ENCODE results near the gene KCNQ1. TPM values are rescaled to one million over a fixed set of nuclear protein-coding genes. Genes with fewer than 3 reads are reported as not detected.
A peak's percentile ranks its signal among the peaks of the same experiment; 100 is the strongest.

KCNQ1 gene
- total RNA-seq, 2 experiments from 2014 or later: 4.3 to 9.2 TPM

- H3K36me3 Mint-ChIP-seq: no peaks in the 10 kb centered on the region
- H3K4me3 Mint-ChIP-seq: no peak overlapping the region
- no peak overlapping the region for H3K27ac Mint-ChIP-seq
- CTCF ChIA-PET: no interaction called here
- ATAC-seq (no peak), DNase-seq (no peak)
- H3K9me3 Mint-ChIP-seq (ENCODE audit: low read depth): no peaks in the 10 kb centered on the region
- H3K4me1 Mint-ChIP-seq: no peaks in the 10 kb centered on the region
- H3K27me3 Mint-ChIP-seq: peaks cover 6% of the 10 kb centered on the region
Measured at GRCh38 chr11:2794046-2794967, 349.5 kb downstream of the KCNQ1 start.

GRCh38 chr11:2794968-2795322 is 350.1 kb downstream of the KCNQ1 start:
- Mint-ChIP-seq H3K9me3 (ENCODE audit: low read depth) (no peaks in the 10 kb centered on the region), H3K36me3 (no peaks in the 10 kb centered on the region), H3K27me3 (peaks cover 6% of the 10 kb centered on the region), H3K4me3 (no peak overlapping the region), H3K4me1 (no peaks in the 10 kb centered on the region), H3K27ac (no peak overlapping the region)
- CTCF ChIA-PET: no interaction called here
- ATAC-seq (no peak), DNase-seq (no peak)

GRCh38 chr11:2795491-2795991 is 350.7 kb downstream of the KCNQ1 start:
- Mint-ChIP-seq H3K9me3 (ENCODE audit: low read depth) (no peaks in the 10 kb centered on the region), H3K27ac (no peak overlapping the region), H3K4me1 (no peaks in the 10 kb centered on the region), H3K4me3 (no peak overlapping the region), H3K36me3 (no peaks in the 10 kb centered on the region), H3K27me3 (peaks cover 6% of the 10 kb centered on the region)
- ATAC-seq (no peak), DNase-seq (no peak)
- CTCF ChIA-PET: no interaction called here

- Mint-ChIP-seq H3K4me1 (no peaks in the 10 kb centered on the region), H3K4me3 (no peak overlapping the region), H3K27ac (no peak overlapping the region), H3K9me3 (ENCODE audit: low read depth) (no peaks in the 10 kb centered on the region), H3K27me3 (peaks cover 2% of the 10 kb centered on the region), H3K36me3 (no peaks in the 10 kb centered on the region)
- ATAC-seq (no peak), DNase-seq (peak; percentile 34)
- CTCF ChIA-PET: no interaction called here
Measured at GRCh38 chr11:2796091-2796490, 351.3 kb downstream of the KCNQ1 start.

- Mint-ChIP-seq H3K4me1 (no peaks in the 10 kb centered on the region), H3K4me3 (no peak overlapping the region), H3K27ac (no peak overlapping the region), H3K27me3 (peaks cover 2% of the 10 kb centered on the region), H3K9me3 (ENCODE audit: low read depth) (no peaks in the 10 kb centered on the region), H3K36me3 (no peaks in the 10 kb centered on the region)
- CTCF ChIA-PET: no interaction called here
- ATAC-seq (no peak), DNase-seq (no peak)
Measured at GRCh38 chr11:2796508-2797113, 351.8 kb downstream of the KCNQ1 start.

GRCh38 chr11:2797121-2797711 is 352.4 kb downstream of the KCNQ1 start:
- no peak for ATAC-seq
- Mint-ChIP-seq H3K36me3 (no peaks in the 10 kb centered on the region), H3K9me3 (ENCODE audit: low read depth) (no peaks in the 10 kb centered on the region), H3K4me3 (no peak overlapping the region), H3K27me3 (peaks cover 2% of the 10 kb centered on the region), H3K27ac (no peak overlapping the region), H3K4me1 (no peaks in the 10 kb centered on the region)
- peak; percentile 38 for DNase-seq
- CTCF ChIA-PET: no interaction called here

GRCh38 chr11:2797741-2798361 is 353.0 kb downstream of the KCNQ1 start:
- ATAC-seq: no peak
- Mint-ChIP-seq H3K36me3 (no peaks in the 10 kb centered on the region), H3K4me3 (no peak overlapping the region), H3K4me1 (no peaks in the 10 kb centered on the region), H3K27me3 (peaks cover 2% of the 10 kb centered on the region), H3K27ac (no peak overlapping the region), H3K9me3 (ENCODE audit: low read depth) (no peaks in the 10 kb centered on the region)
- CTCF ChIA-PET: no interaction called here
- DNase-seq: peak; percentile 34

GRCh38 chr11:2798951-2799761 is 354.3 kb downstream of the KCNQ1 start:
- Mint-ChIP-seq H3K4me1 (no peaks in the 10 kb centered on the region), H3K27me3 (no peaks in the 10 kb centered on the region), H3K27ac (no peak overlapping the region), H3K36me3 (no peaks in the 10 kb centered on the region), H3K9me3 (ENCODE audit: low read depth) (no peaks in the 10 kb centered on the region), H3K4me3 (no peak overlapping the region)
- ATAC-seq (no peak), DNase-seq (peak; percentile 16)
- CTCF ChIA-PET: no interaction called here

- H3K27ac Mint-ChIP-seq: no peak overlapping the region
- H3K4me3 Mint-ChIP-seq: no peak overlapping the region
- H3K9me3 Mint-ChIP-seq (ENCODE audit: low read depth): no peaks in the 10 kb centered on the region
- ATAC-seq (no peak), DNase-seq (peak; percentile 34)
- H3K27me3 Mint-ChIP-seq: no peaks in the 10 kb centered on the region
- CTCF ChIA-PET: no interaction called here
- H3K4me1 Mint-ChIP-seq: no peaks in the 10 kb centered on the region
- no peaks in the 10 kb centered on the region for H3K36me3 Mint-ChIP-seq
Measured at GRCh38 chr11:2799881-2800654, 355.3 kb downstream of the KCNQ1 start.

- no peaks in the 10 kb centered on the region for H3K4me1 Mint-ChIP-seq
- peak; percentile 36 for DNase-seq
Measured at GRCh38 chr11:2800655-2801531, 356.1 kb downstream of the KCNQ1 start.

GRCh38 chr11:2801711-2802388 is 357.0 kb downstream of the KCNQ1 start:
- Mint-ChIP-seq H3K4me3 (no peak overlapping the region), H3K27ac (no peak overlapping the region), H3K4me1 (no peaks in the 10 kb centered on the region), H3K9me3 (ENCODE audit: low read depth) (no peaks in the 10 kb centered on the region), H3K27me3 (no peaks in the 10 kb centered on the region), H3K36me3 (no peaks in the 10 kb centered on the region)
- ATAC-seq: no peak
- CTCF ChIA-PET: no interaction called here
- DNase-seq: peak; percentile 34

More at GRCh38 chr11:2800655-2801531, 356.1 kb downstream of the KCNQ1 start:
- Mint-ChIP-seq H3K36me3 (no peaks in the 10 kb centered on the region), H3K9me3 (ENCODE audit: low read depth) (no peaks in the 10 kb centered on the region), H3K4me3 (no peak overlapping the region), H3K27me3 (no peaks in the 10 kb centered on the region), H3K27ac (no peak overlapping the region)
- CTCF ChIA-PET: no interaction called here
- no peak for ATAC-seq
